ENCODE data around the gene ZNF48.

DNA sequence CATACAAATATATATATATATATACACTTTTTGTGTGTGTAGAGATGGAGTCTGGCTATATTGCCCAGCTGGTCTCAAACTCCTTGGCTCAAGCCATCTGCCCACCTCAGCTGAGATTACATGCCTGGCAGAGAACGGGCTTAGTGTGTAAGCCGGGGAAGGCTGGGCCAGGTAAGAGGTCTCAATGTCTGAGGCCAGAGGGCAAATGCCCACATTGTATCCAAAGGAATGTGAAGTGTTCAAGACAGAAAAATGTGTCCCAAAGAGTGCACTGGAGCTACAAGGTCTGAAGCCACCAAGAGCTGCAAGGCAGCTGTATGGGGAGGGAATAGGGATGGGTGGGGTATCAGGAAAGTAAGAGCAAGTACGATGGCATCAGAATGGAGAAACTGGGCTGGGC is 48.9 kb upstream of the ZNF48 start:
- no peak for TF ChIP-seq POLR2A (IDR thresholded peaks at IDR 0.05)
- no peak for TF ChIP-seq POLR2AphosphoS5 (IDR thresholded peaks at IDR 0.05)

Data from stomach (tissue), 4 donors.